HG03280 (cell line): Measurements from ENCODE around the gene NAP1L1.

Source experiments
- ATAC-seq: cut with Tn5 transposase; IDR thresholded peaks from one replicate; pipeline ENCODE4 v1.9.1; 2021; ENCODE audit warnings: mild to moderate bottlenecking, moderate library complexity; ENCODE audit not compliant: unreplicated experiment

NAP1L1 gene

DNA sequence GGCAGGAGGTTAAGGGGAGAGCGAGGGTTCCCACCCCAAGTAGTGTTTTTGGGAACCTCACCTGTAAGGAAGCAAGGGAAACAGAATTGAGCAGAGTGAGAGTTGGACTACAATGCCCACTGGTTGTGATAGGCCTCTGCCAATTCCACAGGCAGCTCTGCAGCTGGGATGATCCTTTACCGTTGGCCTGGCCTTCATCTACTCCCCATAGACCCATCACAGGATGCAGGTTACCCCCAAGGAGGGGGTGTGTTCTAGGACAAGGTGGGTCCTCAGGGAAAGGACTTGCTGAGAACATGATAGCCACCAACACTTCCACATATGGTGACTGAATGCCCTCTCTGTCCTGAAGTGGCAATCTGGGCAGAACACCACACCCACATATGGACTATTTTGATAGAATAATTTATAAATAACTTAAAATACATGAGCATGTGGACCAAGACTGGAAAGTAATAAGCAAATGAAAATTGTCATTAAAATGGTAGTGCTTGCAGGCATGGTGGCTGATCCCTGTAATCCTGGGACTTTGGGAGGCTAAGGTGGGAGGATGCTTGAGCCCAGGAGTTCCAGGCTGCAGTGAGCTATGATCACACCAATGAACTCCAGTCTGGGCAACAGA lies 61.3 kb downstream of the NAP1L1 start:
- ATAC-seq = no peak

DNA sequence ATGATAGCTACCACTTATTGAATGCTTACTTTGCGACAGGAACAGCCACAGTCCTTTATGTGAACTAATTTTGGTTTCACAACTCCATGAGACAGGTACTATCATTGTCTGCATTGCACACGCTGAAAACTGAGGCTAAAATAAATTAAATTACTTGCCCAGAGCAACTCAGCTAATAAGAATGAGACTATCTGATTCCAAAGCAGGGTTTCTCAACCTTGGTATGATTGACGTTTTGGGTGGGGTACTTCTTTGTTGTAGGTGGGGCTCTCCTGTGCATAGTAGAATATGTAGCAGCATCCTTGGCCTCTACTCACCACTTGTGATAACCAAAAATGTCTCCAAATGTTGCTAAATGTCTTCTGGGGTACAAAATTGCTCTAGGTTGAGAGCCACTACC lies 62.0 kb downstream of the NAP1L1 start:
- ATAC-seq = no peak

DNA sequence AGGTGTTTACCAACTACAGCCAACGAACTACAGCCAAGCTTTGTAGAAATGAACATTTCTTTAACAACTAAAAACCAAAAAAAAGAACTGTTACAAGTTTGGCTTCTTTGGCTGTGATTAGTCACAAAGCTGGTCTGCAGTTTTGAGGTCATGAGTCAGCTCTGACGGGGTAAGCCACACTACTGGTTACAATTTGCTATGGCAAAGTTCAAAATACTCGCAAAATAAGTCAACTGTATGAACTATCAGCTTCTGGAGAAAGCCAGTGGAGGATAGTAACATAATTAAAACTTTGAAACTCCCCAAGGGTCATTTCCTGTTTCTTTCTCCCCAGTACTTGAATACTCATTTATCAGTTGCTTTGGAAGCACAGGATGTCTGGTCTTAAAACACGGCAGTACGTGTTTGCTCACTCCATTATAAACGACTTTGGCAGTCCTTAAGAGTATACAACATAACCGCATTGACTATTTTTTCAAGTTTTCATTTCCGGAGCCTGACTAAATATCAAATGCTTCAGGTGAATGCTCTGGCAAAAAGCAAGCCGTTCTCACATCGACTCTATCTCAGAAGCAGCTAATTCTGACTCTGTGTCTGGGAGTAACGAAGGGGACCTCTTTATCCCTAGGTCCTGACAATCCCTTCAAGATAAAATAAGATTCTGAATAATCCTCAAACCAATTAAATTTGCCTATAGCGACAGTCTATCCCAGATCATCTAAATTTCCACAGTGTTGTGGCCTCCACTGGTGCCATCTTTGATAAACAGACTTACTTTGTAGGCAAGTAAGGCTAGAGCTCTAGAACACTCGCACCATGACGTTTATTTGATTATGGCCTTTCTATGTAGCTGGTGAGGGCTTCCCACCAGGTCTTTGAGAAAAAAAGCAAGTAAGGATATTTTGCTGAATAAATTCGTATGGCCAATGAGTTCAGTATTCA lies 63.5 kb downstream of the NAP1L1 start:
- peak; percentile 75 for ATAC-seq

DNA sequence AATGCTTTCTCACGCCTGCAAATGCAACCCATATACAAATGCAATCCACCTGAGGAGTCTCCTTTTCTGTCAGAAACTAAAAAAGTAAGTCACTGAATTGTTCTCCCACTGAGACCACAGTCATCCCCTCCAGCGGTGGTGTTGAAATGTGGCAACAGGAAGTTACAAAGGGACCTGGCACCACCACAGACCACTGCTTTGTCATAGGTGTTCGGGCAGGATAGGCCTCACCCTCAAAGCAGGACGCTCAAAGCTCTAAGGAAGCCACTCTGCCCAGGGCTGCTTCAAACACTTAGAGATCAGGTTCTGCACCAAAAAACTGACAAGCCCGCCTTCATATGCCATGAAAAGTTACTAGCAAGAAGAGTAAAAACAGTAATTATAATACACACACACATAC lies 64.2 kb downstream of the NAP1L1 start:
- ATAC-seq = peak; percentile 54

DNA sequence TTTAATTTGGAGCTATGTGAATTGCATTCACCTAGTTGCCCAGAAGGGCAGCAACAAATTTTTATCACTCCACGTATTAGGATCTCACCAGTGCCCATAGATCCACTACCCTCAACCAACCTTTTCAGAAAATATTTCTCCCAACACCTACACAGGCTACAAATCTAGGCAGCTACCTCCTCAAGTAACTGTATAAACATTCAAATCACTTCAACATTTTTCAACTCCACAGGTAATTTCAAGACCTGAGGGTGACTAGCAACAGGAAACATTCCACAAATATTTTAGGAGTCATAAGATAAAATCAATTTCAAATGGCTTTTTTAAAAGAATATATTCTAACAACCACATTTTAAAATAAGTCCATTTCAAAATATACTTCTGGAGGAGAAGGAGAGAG lies 65.8 kb downstream of the NAP1L1 start:
- ATAC-seq = no peak

DNA sequence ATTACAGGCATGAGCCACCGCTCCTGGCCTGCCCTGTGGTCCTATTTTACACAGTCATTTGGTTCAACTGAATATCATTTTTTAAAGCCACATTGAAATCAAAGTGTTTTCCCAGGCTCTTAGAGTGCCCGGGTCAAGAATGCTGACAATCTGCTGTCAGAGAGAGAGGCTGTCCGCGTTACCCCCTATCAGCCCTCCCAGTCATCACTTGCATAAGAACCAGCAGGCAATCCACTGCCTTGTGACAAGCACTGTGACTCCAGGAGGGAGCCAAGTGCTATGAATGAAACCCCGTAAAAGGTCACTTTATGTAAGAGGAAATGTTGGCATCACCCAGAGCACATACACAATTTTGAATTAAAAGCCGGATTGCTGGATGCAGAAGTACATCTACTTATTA lies 66.4 kb downstream of the NAP1L1 start:
- ATAC-seq = no peak

DNA sequence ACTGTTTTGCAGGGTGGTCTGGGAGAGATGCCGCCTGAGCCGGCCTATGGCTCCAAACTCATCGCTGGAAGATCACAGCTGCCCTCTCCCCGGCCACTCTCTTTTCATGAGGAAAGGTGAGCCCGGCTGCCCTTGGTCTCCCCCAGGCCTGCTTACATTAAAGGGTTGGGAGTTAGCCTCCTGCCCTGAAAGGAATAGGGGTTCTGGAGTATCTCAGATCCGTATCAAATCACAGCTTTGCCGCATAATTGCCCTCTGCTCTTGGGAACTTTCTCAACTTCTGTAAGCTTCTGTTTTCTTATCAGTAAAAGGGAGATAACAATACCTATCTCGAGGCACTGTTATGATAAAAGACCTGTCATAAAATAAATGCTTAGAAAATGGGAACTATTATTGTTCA lies 70.5 kb downstream of the NAP1L1 start:
- ATAC-seq = no peak

DNA sequence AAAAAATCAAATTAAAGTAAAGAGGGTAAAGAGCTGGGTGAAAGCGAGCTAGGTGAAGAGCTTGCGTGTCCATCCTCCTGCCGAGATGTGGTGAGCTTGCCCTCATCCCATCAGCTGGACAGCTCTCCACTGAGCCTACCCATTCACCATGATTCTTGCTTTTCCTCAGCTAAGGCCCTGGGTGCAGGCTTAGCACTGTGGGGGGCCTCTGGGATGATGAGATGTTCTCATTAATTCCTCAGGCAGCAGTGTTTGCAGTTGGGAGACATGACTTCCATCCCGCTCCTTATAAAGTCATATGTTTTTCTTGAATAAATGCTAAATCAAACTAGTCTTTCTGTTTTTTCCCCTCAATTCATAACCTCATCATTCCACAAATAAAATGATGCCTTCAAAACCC lies 70.9 kb downstream of the NAP1L1 start:
- no peak for ATAC-seq

DNA sequence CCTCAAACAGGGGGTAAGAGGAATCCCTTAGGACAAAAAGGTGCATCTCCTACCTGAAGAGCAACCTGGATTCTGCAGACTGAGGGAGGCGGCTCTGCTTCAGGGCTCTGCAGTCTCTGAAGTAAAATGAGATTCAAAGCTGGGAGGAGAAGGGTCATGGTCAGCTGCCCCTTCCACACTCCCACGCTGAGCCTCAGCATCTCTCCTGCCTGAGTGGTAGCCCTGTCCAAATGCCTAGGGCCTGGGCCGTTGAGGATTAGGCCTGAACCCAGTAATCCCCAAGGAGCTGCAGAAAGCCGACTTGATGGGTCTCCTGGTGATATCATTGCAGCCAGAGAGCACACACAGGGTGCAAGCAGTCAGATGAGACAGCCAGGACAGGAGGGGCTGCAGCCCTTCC lies 71.8 kb downstream of the NAP1L1 start:
- ATAC-seq = no peak

DNA sequence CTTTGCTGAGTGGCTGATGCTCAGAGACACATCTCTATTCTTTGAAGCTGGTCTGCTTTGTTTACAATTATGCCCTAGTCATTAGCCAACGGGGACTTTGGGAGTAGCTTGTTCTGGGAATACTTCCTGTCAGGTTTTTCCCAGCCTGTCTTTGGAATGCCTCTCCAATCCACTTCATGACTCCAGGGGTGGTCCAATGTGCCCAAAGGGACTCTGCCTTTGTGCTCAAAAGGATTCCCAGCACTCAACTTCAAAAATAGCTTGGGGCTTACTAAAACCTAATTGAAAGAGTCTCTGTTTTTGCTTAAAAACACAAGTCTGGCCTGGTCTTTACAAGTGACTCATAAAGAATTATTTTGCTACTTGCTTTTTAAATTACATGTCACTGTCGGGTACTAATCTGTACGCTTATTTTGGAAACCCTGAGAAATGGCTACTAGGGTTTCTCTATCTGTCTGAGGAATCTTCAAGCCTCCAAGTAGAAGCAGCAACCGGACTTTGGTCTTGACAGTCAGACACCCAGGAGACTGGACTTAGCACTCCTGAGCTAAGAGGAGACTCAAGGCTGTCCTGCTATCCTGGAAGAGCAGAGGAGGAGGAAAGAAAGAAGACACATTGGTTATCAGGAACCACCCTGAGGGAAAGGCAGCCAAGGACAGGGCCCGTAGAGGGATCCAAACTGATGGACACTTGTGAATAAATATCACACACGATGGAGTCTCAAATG lies 73.6 kb downstream of the NAP1L1 start:
- ATAC-seq = no peak

DNA sequence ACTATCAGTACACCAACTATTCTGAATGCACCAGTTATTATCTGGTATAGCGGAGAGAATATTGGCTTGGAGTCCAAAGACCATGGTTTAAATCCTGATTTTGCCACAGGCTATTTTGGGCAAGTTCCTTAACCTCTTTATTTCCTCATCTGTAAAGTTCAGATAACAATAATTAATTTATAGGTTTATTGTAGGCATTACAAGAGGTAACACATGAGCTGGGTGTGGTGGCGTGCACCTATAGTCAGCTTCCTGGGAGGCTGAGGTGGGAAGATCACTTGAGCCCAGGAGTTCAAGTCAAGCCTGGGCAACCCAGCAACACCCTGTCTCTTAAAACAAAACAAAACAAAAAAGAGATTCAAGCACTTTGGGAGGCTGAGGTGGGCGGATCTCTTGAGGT lies 76.1 kb downstream of the NAP1L1 start:
- no peak for ATAC-seq

DNA sequence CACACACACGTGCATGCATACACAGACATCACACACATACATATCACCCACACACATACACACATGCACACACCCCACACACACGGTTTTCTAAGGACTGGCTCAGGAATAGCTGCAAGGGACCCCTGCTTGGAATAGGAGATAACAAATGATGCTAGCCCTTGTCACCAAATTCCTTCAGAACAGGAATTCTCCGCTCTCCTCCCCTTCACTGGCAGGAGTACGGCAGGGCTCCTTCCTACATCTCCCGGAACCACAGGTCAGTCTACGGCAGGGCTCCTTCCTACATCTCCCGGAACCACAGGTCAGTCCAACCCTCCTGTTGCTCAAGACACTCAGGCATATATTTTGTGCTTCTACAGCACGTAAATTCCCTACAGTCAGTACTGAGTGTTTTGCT lies 76.8 kb downstream of the NAP1L1 start:
- no peak for ATAC-seq

DNA sequence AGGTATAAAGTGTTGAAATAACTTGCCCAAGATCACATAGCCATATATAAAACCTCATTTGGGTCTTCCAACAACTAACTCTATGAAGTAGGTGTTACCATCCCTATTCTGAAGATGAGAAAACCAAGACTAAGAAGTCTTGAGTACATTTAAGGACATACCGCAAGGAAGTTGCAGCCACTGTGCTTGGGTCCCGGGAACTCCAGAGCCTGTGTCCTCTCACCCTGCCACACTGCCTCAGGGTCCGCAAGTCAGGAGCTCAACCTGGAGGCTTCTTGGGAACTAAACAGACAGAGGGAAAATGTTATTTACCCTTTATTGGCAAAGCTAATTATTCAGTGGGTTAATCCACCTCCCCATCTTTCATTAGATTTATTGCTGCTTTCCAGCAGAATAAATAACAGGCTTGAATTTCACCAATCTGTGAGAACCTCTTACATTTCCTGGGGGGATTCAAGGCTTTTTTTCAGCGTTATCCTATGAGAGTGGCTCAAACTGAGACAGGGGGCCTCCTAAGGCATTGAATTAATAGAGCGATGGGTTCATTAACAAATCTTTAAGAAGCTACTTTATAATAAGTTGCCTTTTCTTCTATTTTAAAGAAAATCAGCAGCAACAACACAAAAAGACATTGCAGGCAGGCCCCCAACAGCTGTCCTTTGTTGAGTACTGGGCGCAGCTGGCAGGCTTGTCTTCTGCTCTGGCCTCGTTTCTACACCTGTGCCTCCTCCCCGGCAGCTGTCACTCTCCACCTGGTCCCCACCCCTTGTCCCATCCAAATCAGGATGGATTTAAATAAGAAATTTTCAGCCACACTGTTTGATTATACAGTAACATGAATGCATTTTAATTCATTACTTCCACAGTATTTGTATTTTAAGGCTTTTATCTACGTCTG lies 78.2 kb downstream of the NAP1L1 start:
- ATAC-seq = no peak

DNA sequence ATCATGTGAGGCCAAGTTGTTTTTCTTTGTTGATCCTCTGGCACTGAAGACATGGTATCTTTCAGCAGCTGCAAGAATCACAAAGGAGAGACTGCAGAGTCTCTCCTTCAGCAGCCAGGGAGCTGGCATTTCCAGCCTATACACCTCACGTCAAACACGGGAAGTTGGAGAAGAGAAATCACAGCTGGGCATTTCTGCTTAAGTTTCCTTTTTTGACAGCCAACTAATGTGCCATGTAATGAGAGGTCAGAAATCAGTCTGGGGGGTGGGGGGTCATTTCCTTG lies 81.2 kb downstream of the NAP1L1 start:
- ATAC-seq = no peak

DNA sequence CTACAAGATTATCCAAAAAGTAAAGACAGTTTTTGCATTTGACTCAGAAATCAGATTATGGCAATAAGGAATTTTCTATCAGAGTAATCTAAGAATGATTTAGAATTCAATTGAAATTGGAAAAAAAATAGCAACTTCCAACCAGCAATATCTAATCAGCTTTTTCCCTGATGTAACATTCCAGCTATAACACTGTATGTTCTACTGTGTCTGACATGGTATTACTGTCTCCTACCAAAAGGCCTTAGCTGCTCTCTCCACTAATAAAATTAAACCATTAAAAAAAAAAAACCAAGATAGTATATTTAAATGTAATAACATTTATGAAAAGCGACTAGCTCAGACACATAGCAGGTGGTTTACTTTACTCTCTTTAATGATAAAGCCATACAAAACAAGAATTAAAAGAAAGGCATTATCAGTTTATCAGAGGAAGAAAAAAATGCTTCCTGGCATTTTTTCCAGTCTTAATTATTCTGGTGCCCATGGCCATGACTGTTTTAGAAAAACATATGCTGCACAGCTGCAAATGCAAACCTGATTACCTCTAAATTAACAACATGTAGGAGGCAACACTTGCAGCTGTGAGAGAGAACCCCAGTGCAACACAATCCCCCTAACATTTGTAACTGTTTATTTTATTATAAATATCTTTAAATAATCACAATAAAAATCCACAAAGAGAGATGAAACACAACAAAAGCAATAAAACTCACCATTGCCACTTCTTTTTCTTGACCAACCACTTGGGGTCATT lies 81.7 kb downstream of the NAP1L1 start:
- ATAC-seq = no peak

DNA sequence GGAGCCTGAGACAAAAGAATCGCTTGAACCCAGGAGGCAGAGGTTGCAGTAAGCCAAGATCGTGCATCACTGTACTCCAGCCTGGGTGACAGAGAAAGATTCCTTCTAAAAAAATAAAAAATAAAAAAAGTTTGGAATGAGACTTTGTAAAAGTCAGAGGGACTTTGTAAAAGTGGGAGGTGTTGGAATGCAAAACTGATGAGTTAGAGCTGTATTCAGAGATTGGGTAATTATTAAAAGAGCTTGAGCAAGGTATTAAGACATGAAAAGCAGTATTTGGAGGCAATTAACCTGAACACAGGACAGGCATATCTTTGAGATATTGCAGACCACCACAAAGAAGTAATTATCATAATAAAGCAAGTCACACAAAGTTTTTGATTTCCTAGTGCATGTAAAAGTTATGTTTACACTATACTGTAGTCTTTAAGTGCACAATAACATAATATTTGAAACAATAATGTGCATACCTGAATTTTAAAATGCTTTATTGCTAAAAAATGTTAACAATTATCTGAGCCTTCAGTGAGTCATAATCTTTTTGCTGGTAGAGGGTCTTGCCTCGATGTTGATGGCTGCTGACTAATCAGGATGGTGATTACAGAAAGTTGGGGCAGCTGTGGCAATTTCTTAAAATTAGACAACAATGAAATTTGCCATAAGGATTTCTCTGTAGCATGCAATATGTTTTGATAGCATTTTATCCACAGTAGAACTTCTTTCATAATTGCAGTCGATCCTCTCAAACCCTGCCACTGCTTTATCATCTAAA lies 86.0 kb downstream of the NAP1L1 start:
- no peak for ATAC-seq

DNA sequence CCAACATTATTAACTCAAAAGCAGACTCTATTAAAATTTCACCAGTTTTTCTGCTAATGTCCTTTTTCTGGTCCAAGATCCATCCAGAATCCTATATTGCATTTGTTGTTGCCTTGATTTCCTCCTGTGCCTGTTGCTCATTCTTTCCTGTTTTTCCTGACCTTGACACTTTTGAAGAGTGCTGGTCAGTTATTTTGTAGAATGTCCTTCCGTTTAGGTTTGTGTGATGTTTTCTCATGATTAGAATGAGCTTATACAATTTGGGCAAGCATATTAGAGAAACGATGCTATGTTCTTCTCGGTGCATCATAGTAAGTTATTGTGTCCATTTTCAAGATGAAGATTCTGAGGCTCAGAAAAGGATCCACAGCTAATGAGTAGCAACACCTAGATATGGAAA lies 86.8 kb downstream of the NAP1L1 start:
- no peak for ATAC-seq

DNA sequence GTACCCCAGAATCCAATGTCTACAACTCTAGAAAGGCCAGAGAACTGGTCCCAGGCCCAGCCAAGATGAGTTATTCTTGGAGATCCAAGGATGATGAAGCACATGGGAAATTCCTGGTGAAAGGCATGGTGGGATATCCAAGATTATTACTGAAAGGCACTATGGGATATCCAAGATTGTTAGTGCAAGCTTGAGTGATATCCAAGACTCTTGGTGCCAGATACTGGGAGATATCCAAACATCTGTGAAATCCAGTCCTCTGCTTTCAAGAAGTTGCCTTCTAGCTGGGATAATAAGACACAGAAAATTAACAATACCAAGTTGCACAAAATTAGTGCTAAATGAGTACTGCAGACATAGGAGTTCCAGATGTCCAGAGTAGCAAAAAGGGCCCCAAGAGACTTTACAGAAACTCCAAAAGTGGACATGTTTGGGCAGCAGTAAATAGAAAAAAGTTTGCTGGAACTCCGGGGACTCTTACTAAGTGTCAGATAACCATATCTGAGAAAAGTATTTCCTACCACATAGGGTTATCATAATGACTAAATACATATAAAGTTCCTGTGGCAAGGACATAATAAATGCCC lies 87.5 kb downstream of the NAP1L1 start:
- ATAC-seq = no peak

DNA sequence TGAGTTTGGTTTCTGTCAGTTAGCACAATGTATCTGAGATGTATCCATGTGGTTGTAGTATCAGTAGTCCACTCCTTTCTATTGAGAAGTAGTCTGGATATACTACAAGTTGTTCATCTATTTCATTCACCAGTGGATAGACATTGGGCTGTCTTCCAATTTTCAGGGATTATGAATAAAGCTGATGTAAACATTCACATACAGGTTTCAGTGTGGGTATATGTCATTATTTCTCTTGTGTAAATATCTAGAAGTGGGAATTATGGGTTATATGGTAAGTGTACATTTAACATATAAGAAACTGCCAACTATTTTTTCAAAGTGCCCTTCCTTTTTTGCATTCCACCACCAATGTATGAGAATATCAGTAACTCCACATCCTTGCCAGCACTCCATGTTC lies 88.8 kb downstream of the NAP1L1 start:
- no peak for ATAC-seq
